ENCODE results near the gene BTG2.

BTG2 gene

GRCh38 chr1:203338335-203339036 is 33.2 kb downstream of the BTG2 start:
- DNase-seq (ENCODE audit: low read depth in 4 of 4, low spot score in 1 of 4): peak in 1 of 4 experiments; percentile 39

- DNase-seq (ENCODE audit: low read depth in 4 of 4, low spot score in 1 of 4): no peak
Measured at GRCh38 chr1:203340112-203340790, 34.9 kb downstream of the BTG2 start.

GRCh38 chr1:203342192-203342940 is 37.0 kb downstream of the BTG2 start:
- peak in 1 of 4 experiments; percentile 45 for DNase-seq (ENCODE audit: low read depth in 4 of 4, low spot score in 1 of 4)

GRCh38 chr1:203343956-203344754 is 38.8 kb downstream of the BTG2 start:
- no peak for DNase-seq (ENCODE audit: low read depth in 4 of 4, low spot score in 1 of 4)

- DNase-seq (ENCODE audit: low read depth in 4 of 4, low spot score in 1 of 4): no peak
Measured at GRCh38 chr1:203346060-203346768, 40.9 kb downstream of the BTG2 start.

- no peak for DNase-seq (ENCODE audit: low read depth in 4 of 4, low spot score in 1 of 4)
Measured at GRCh38 chr1:203346769-203347102, 41.4 kb downstream of the BTG2 start.

- no peak for DNase-seq (ENCODE audit: low read depth in 4 of 4, low spot score in 1 of 4)
Measured at GRCh38 chr1:203349166-203349565, 43.8 kb downstream of the BTG2 start.

GRCh38 chr1:203349773-203350524 is 44.6 kb downstream of the BTG2 start:
- DNase-seq (ENCODE audit: low read depth in 4 of 4, low spot score in 1 of 4): no peak

GRCh38 chr1:203351037-203351625 is 45.8 kb downstream of the BTG2 start, which contains the start of gene FMOD:
Gene FMOD (minus strand): TSS chr1:203351122. CDS start chr1:203348270, 2,852 bp downstream.
- DNase-seq (ENCODE audit: low read depth in 4 of 4, low spot score in 1 of 4): no peak

GRCh38 chr1:203353486-203353885 is 48.2 kb downstream of the BTG2 start:
- DNase-seq (ENCODE audit: low read depth in 4 of 4, low spot score in 1 of 4): no peak

- no peak for DNase-seq (ENCODE audit: low read depth in 4 of 4, low spot score in 1 of 4)
Measured at GRCh38 chr1:203354246-203354645, 48.9 kb downstream of the BTG2 start.

GRCh38 chr1:203359010-203359571 is 53.8 kb downstream of the BTG2 start:
- DNase-seq (ENCODE audit: low read depth in 4 of 4, low spot score in 1 of 4): no peak
